Effector CD8-positive, alpha-beta T cell (primary cell): ENCODE measurements around the gene AP1S1.
"Not testable (repeated sequence)": the region's sequence is repeated elsewhere in the genome, so short reads cannot be mapped to it uniquely, and the experiment has no call there.

Experiments used
- DNase-seq: peaks from one replicate; lab custom pipeline; 2025; lab: John Stamatoyannopoulos, UW

The AP1S1 gene

GRCh38 chr7:101200862-101201599 lies 46.8 kb downstream of the AP1S1 start, which contains the start of gene MOGAT3:
MOGAT3 (minus strand) TSS chr7:101201036; CDS start chr7:101200854, 182 bp downstream.
- no peak for DNase-seq

DNA sequence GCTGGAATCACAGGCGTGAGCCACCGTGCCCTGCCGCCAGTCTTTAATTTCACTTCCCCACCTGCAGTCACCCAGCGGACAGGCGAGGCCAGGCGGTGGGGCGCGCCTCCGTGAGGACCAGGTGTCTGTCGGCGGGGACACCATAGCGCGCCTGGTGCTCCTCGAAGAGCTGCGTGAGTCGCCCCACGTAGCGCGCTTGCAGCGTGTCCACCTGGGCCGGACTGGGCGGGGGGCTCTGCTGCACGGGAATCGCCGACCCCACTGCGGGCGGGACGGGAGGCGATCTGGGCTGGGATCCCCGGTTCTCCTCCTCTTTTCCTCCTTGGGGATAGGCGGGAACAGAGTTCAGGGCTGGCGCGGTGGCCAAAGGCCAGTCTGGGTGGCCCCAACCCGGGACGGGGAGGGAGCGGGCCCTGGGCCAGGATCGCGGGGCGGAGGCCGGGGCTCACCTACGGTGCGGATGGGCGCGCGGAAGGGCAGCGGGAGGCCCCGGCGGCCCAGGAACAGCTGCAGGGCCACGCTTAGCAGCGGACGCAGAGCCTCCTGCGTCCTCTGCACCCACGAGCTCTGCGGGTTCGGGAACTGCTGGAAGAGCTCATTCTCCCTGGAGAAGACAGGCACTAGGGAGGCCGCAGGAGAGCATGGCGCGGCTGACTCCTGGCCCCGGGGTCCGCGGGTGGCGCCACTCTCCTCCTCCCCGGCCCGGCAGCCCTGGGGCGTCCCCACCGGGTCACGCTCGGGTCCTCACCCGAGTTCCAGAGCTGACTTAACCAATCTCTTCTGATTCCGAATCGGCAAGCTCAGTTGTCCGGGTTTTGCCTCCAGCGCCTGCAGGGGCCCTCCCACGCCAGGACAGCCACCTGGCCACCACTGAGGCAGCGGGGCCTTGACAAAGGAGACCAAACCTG lies 47.7 kb downstream of the AP1S1 start:
- DNase-seq, result no peak

DNA sequence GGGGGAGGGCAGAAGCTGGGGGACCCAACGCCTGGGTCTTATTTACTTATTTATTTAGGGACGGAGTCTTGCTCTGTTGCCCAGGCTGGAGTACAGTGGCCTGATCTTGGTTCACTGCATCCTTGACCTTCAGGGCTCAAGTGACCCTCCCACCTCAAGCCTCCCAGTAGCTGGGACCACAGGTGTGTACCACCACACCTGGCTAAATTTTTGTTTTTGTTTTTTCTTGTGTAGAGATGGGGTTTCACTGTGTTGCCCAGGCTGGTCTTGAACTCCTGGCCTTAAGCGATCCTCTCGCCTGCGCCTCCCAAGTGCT lies 48.3 kb downstream of the AP1S1 start:
- no peak for DNase-seq

DNA sequence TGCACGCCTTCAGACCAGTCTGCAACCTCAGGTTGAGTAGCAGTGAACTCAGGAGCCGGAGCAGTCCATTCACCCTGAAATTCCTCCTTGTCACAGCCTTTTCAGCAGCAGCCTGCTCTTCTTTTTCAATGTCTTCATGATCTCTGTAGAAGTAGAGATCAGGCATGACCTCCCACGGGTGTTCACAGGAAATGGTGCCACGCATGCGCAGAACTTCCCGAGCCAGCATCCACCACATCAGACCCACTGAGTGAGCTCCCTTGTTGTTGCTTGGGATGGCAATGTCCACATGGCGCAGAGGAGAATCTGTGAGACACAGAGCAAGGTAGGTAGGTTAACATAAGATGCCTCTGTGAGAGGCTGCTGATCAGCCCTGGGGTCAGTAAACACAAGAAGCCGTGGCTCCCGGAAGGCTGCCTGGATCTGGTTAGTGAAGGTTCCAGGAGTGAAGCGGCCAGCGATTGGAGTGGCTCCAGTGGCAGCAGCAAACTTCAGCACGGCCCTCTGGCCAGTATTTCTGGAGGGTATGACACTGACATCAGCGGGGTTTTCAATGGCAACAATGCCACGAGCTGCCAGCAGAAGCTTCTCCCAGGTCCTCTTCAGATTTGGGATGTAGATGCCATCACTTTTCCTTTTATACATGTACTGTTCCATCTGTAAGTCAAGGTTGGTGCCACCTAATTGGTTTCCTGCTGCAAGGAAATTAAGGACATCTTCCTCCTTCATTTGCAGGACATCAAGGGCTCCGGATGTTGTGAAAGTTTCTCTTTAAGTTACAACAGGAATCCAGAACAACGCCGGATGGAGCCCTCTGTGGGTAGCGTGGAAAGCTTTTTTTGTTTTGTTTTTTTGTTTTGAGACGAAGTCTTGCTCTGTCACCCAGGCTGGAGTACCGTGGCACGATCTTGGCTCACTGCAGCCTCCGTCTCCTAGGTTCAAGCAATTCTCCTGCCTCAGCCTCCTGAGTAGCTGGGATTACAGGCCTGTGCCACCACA lies 49.8 kb downstream of the AP1S1 start:
- DNase-seq, result not testable (repeated sequence)

DNA sequence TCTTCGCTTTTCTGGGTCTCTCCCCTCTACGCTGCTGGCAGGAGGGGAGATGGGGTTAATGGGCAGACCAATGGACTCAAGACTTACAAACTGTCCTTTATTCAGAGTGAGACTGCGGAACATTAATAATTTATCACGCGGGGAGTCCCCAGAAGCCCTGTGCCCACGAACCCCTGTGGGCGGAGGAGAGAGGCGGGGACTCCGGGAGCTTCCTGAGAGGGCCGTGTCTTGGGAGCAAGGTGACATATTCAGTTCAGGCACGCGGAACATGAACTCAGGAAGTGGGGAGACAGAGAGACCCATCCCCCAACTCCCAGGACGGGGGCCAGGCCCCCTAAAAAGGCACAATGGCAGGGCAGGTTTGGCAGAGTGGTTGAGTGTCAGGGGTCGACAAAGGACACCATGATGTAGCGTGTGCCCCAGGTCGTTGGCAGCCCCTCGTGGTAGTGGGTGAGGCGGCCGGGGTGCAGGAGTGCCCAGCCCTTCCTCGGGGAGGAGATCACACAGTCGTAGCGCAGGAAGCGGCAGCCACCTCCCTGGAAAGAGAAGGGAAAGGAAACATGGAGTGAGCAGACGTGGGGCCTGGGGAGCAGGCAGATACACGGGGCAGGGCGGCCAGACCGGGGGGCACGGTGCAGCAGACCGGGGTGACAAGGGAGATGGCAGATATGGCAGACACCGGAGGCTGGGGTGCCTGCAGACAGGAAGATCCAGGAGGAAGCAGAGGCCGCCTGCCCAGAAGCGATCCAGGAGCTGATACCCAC lies 51.8 kb downstream of the AP1S1 start:
- no peak for DNase-seq

DNA sequence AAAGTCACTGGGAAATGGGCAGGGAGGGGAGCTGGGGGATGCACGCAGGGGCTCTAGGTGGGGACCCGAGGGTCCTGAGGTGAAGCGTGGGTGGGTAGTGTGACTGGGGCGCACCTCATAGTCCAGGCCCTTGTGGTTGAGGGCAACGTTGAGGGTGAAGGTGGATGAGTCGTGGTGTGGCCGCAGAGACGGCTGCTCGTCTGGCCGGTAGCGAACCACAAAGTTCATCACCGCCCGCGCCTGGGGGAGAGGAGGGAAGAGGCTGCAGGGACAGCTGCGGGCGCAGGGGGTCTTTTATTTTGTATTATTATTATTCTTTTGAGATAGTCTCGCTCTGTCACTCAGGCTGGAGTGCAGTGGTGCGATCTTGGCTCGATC lies 52.4 kb downstream of the AP1S1 start:
- no peak for DNase-seq

DNA sequence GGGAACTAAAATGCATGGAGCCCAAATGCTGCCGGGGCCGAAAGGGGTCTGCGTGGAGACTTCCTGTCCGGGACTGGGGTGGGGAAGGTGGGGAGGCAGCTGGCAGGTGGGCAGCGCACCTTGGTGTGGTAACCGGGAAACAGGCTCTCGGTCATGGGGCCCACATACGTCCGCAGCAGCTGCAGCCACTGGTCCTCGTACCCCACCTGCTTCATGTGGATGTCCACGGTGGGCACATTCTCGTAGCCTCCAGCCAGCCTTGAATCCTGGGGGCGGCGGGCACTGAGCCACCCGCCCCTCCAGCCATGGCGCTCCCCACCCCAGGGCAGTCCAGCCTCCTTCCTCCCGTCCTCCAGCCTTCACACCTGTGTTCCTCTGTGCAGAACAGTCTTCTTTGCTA lies 53.2 kb downstream of the AP1S1 start:
- no peak for DNase-seq

- no peak for DNase-seq
Measured at GRCh38 chr7:101208794-101209193, 54.5 kb downstream of the AP1S1 start.

DNA sequence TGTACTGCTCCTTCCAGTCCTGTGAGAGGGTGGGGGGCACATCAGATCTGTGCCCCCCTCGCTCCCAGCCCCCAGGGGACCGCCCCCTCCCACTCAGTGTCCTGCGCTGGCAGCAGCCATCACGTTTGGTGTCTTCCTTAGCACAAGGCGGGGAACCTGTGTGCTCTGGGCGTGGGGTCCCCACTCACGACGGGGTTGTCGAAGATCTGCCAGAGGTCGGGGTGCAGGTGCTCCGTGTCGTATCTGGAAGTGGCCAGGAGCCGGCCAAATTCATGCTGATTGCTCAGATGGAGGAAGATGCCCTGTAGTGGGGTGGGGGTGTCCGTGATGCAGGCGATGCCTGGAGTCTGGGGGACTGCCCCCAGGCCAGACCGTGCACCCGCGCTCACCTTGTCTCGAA lies 55.9 kb downstream of the AP1S1 start:
- no peak for DNase-seq
